Activated CD4-positive, alpha-beta T cell treated with anti-CD3 and anti-CD28 coated beads for 48 hours (primary cell): ENCODE data around the gene OLAH.

Source experiments
- DNase-seq: peaks from one replicate; pipeline ENCODE4 v3.0.0-alpha.2; 2020

Gene OLAH

GRCh38 chr10:15072358-15072757, 28.6 kb downstream of the OLAH start:
- no peak for DNase-seq

DNA sequence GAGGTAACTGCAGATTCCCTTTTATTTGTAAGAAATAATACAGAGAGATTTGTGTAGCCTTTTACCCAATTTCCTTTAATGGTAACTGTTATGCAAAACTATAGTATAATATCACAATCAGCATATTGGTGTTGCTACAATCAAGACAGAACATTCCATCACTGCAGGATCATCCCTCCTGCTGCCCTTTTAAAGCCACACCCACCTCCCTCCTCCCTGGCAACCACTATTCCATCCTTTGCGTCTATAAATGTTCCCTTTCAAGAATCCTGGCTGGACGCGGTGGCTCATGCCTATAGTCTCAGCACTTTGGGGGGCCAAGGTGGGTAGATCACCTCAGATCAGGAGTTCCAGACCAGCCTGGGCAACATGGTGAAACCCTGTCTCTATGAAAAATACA, 31.7 kb downstream of the OLAH start:
- no peak for DNase-seq

DNA sequence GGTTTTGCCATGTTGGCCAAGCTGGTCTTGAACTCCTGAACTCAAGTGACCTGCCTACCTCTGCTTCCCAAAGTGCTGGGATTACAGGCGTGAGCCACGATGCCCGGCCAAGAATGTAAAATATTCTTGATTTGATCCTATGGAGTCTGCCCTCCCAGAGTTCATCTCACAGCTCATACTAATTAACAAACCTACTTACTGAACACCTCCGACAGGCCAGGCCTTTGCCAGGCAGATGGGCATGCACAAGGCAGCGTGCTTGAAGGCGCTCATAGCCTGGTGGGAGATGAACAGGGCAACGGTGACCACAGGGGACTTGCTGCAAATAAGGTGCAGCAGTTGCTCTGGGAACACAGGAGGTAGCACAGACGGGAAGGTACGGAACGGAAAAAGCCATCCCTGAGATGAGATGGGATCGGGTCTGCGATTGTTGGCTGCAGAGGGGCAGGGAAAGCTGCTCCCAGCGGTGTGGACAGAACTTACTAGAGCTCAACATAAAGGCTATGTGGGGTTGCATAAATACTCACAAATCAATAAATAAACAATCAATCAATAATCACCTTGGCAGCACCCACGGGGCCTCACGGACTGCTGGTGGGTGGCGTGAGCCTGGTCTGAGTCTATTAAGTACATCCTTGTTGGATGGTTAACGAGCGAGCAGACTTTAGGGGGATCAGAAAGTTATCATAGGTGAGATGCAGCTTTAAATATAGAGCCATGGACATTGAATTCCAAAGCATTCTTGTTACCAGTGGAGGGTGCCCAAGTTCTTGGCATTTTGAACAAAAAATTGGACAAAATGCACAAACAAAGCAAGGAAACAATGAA, 40.1 kb downstream of the OLAH start:
- no peak for DNase-seq

DNA sequence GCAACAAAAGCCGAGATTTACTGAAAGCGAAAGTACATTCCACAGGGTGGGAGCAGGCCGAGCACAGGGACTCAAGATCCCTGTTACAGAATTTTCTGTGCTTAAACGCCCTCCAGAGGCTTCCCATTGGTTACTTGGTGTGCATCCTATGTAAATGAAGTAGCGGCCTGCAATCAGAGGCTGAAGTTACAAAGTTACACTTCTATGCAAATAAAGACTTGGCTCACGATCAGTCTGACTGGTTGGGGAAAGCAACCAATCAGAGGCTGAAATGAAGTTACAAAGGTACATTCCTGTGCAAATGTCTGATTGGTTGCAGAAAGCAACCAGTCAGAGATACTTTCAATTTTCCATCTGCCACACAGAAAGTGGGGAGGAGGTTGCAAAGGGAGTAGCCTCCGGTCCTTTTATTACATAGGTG, 40.8 kb downstream of the OLAH start:
- DNase-seq, result no peak

DNA sequence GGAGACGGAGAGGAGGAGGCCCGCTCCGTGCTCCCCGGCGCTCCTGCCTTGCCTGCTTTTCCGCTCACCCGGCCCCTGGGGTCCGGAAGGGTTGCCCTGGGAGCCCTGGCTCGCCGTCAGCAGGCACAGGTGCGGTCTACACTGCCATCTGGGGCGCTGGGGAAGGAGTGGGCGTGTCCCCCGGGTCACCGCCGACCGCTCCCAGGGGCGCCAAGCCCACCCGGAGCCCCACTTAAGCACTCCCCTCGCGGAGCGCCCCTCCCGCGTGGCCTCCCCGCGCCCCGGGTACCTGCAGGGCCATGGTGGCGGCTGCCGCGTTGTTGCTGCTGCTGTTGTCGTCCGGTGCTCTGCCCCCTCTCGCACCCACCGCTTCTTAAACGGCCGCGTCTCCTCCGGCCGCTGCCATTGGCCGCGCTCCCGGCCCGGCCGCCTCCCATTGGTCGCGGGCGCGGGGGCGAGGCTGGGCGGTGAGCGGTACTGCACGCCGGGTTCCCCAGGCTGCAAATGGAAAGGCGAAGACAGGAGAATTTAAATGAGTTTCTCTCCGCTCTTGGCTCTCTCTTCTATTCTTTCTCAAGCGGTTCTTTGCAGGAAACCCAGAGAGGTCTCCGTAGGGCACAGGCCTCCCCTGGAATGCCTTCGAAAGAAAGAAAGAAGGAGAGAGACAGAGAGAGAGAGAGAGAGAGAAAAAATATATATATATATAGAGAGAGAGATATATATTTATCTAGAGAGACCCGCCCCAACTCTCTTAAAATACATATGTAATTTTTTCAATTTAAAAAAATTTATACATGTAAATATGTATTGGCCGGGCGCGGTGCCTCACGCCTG, 44.9 kb downstream of the OLAH start, which contains the start of gene ACBD7:
Gene ACBD7, minus strand, starts transcription at position 349 of the 834 bp plus-strand sequence. Its CDS starts 48 bp downstream, at position 301.
- peak; percentile 89 for DNase-seq

GRCh38 chr10:15091418-15091817, 47.7 kb downstream of the OLAH start:
- no peak for DNase-seq

GRCh38 chr10:15092855-15093408, 49.2 kb downstream of the OLAH start:
- DNase-seq, result no peak

GRCh38 chr10:15096661-15097010, 52.9 kb downstream of the OLAH start:
- no peak for DNase-seq

DNA sequence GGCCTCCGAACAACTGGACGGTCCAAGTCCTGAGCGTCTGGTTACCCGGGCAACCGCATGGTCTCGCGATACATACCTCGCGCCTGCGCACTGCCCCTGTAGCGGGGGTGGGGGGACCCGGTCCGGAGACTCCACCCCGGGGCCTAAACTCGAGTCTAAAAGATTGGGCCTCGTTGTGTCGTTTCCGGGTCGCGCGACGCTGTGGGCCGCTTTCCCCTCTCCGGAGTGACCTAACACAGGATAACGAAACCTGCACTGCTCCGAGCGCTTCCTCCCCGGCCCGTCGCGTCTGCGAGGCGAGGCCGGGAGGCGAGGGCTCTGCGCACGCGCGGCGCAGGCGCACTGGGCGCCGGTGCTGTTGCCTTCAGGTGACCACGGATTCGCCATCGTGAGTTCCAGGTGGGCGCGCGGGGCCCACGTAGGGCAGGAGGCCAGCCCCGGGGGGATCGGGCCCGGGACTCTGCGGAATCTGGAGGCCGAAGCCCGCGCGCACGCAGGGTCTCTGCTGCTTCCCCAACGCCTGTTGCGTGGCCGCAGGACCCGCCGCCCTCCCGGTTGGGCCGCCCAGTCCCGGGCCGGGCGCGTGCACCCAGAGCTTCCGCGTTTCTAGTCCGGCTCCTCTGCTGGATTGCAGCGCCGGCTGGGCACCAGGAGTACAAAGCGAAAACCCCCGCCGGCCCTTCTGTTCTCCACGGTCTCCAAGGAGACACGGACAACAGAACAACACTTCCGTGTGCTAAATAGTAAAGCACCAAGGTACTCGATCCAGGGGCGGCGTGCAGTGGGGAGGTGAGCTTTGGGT, 53.5 kb downstream of the OLAH start, which contains the start of gene RPP38:
Gene RPP38, plus strand, starts transcription at position 345 of the 802 bp plus-strand sequence. CDS start 5,960 bp downstream, outside the sequence.
- DNase-seq, result peak; percentile 98

DNA sequence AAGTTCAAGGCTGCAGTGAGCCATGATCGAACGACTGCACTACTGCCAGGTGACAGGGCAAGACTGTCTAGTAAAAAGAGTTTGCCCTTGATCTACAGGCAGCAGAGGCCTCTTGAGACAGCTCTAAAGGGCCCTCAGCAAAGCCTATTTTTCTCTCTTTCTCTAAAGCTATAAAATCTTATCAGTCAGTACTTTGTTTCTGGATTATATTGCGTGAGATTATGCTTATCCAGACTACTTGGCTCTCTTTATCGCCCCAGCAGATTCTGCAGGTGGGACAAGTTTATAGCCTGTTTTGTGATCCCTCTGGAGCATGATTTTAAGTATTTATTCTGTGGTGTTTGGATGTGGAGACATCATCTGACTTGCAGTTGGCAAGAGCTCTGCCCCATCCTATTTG, 56.1 kb downstream of the OLAH start:
- DNase-seq, result no peak

GRCh38 chr10:15103513-15103912, 59.8 kb downstream of the OLAH start:
- no peak for DNase-seq

DNA sequence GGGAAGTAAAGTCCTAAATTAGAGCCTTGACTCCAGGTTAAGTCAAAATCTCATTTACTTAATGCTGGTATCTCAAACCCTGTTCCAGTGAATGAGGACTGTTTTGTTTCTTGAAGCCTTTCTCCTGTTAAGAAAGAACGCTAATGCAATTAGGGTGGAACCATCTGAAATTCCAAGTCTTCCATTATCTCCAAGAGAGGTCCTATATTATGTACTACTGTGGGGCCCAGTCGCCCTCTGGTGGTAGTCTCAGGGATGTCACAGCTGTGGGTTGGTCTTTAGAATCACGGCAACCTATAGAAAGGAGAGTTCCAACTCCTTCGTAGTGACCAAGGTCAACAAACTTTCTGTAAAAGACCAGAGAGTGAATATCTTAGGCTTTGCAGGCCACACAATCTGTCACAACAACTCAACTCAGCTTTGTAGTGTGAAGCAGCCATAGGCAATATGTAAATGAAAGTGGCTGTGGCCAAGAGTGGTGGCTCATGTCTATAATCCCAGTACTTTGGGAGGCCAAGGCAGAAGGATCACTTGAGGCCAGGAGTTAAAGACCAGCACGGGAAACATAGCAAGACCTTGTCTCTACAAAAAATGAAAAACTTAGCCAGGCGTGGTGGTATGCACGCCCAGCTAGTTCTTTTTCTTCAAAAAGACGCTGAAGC, 62.7 kb downstream of the OLAH start:
- DNase-seq, result peak; percentile 81

- DNase-seq, result peak; percentile 43
Observed at GRCh38 chr10:15112657-15113056, 68.9 kb downstream of the OLAH start.

GRCh38 chr10:15113766-15114165, 70.0 kb downstream of the OLAH start:
- no peak for DNase-seq

DNA sequence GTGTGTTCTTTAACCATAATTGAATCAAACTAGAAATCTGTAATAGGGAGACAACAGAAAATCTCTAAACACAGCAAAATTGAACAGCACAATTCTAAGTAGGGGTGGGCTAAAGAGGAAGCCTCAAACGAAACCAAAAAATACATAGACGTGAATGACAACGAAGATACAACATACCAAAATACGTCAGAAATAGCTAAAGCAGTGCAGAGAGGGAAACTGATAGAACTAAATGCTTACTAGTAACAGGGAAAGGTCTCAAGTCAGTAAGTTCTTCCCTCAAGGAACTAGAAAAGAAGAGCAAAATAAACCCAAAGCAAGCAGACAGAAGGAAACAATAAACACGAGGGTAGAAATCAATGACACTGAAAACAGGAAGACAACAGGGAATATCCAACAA, 72.5 kb downstream of the OLAH start:
- DNase-seq, result no peak

DNA sequence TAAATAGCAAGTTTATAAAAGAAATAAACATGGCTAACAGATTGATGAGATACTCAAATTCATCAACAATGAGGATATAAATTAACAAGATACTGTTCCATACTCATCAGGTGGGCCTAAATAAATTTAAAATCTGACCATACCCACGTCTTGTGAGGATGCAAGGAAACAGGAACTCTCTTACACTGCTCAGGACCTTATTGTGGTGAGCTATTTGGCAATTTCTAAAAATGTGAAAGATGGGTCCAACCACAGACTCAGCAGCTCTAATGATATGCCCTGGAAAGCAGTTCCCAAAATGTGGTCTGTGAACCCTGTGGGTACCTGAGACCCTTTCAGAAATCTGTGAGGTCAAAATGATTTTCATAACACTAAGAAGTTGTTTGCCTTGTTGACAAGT, 74.9 kb downstream of the OLAH start:
- no peak for DNase-seq

DNA sequence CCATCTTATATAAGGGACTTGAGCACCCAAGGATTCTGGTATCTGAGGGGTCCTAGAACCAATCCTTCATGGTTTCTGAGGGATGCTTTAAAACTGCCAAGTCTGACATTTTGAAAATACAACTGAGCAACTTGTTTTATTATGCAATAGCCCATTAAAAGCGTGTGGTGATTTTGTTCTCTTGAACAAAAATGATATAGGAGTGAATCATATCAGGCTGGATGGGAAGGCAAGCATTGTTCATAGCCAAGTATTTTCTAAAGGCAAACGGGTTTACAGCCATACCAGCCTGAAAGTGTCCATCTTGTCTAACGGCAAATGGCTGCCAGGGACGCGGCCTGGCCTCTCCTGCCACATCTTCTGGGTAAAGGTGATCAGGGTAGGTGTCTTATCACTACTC, 76.8 kb downstream of the OLAH start:
- no peak for DNase-seq

DNA sequence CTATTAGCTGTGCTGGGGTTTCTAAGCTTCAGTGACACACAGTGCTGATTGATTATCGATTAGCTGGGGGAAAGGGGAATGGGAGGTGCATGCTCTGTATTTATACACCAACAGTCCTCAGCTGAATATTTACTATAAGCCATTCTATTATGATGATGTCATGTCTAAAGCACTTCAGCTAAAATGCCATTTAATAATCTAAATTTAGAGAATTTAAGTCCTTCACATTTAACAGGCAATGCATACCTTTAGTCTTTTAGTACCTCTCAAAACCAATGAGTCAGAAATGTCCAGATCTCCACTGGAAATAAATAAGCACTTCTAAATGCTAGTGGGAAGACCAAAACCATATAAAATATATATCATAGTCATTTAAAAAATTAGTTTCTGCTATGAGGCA, 78.0 kb downstream of the OLAH start:
- no peak for DNase-seq

DNA sequence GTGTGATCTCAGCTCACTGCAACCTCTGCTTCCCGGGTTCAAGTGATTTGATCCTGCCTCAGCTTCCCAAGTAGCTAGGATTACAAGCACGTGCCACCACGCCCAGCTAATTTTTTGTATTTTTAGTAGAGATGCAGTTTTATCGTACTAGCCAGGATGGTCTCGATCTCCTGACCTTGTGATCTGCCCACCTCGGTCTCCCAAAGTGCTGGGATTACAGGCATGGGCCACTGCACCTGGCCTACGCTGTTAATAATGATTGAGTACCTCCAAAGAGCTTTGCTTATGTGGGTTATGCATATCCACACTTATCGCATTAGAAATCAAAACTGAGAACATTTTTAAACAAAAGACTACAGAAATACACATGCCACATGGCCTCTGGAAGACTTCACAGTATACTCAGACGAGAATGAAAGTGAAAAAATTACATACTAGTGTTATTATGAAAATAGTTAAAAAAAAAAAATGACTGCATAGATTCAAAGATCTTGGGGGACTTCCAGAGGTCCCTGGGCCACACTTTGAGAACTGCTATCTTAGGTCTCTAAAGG, 78.8 kb downstream of the OLAH start:
- no peak for DNase-seq
